Endodermal cell (in vitro differentiated cells): ENCODE results near the gene MEGF11. TPM values are rescaled to one million over a fixed set of nuclear protein-coding genes. Genes with fewer than 3 reads are reported as not detected.

Experiments used
- DNase-seq: peaks from one replicate; pipeline ENCODE4 v3.0.0-alpha.2; 2017
- H3K27ac ChIP-seq: 2 replicates; pipeline ENCODE4 v1.5.1; 2013; ENCODE audit warnings: mild to moderate bottlenecking, low read depth, low read length, moderate library complexity
- H3K27me3 ChIP-seq: 2 replicates; pipeline ENCODE4 v1.6.1; 2013; ENCODE audit warnings: mild to moderate bottlenecking, low read length, moderate library complexity; ENCODE audit not compliant: insufficient read depth, control insufficient read depth, poor library complexity, severe bottlenecking
- H3K36me3 ChIP-seq: 2 replicates; pipeline ENCODE4 v1.7.0; 2013; ENCODE audit warnings: mild to moderate bottlenecking, low read length, moderate library complexity; ENCODE audit not compliant: control insufficient read depth, insufficient read depth
- H3K4me1 ChIP-seq: one replicate; pipeline ENCODE4 v1.7.0; 2013; ENCODE audit warnings: low read length; ENCODE audit not compliant: control insufficient read depth, insufficient read depth
- H3K4me3 ChIP-seq: 2 replicates; pipeline ENCODE4 v1.5.1; 2013; ENCODE audit warnings: mild to moderate bottlenecking, low read length, moderate library complexity
- H3K9ac ChIP-seq: 2 replicates; pipeline ENCODE4 v1.6.1; 2013; ENCODE audit warnings: mild to moderate bottlenecking, low read length, moderate library complexity; ENCODE audit not compliant: poor library complexity, severe bottlenecking; ENCODE audit errors: extremely low read depth
- H3K9me3 ChIP-seq: 2 replicates; pipeline ENCODE4 v1.6.1; 2013; ENCODE audit warnings: mild to moderate bottlenecking, low read length, moderate library complexity; ENCODE audit not compliant: control insufficient read depth
- H3K27ac Mint-ChIP-seq: 2 replicates; pipeline ENCODE4 v1.8.0; 2020; ENCODE audit warnings: mixed read lengths
- H3K27me3 Mint-ChIP-seq: 2 replicates; pipeline ENCODE4 v1.8.0; 2021; ENCODE audit warnings: mild to moderate bottlenecking, mixed read lengths; ENCODE audit not compliant: insufficient read depth
- H3K36me3 Mint-ChIP-seq: 2 replicates; pipeline ENCODE4 v1.8.0; 2020; ENCODE audit warnings: low read depth, mixed read lengths
- H3K4me1 Mint-ChIP-seq: 2 replicates; pipeline ENCODE4 v1.8.0; 2020; ENCODE audit warnings: mixed read lengths
- H3K4me3 Mint-ChIP-seq: 2 replicates; pipeline ENCODE4 v1.8.0; 2020; ENCODE audit warnings: mild to moderate bottlenecking, moderate library complexity, mixed read lengths
- H3K9me3 Mint-ChIP-seq: 2 replicates; pipeline ENCODE4 v1.8.0; 2020; ENCODE audit warnings: mild to moderate bottlenecking, mixed read lengths
- WGBS, 2 experiments: methylation state at CpG; one replicate each; pipeline versions ENCODE4 v1.1.5 to v1.1.7; 2013; ENCODE audit warnings: missing lambda C conversion rate in 2 of 2, mixed read lengths in 1 of 2; ENCODE audit not compliant: insufficient coverage in 1 of 2, insufficient read length in 1 of 2; 5-methylcytosine and 5-hydroxymethylcytosine counted together
- total RNA-seq, 2 donors: library from RNA; stranded (reverse); fragmentation: NEBNext Ultra II Directional in 1 of 2; extraction: Animal tissue kit (Norgen Biotek cat#: 25700) in 1 of 2; gene quantifications; 2 replicates in 1 of 2; 3 replicates in 1 of 2; pipeline ENCODE4 v1.2.1, GENCODE V29; 2021
- TF ChIP-seq, protein P1 (sequence below): fragments of 200-600 bp; sonication (generic); conservative IDR thresholded peaks from 2 replicates; pipeline ENCODE4 v1.5.0; 2021; ENCODE audit warnings: antibody characterized with exemption, mild to moderate bottlenecking

The MEGF11 gene
- total RNA-seq, 2 donors from 2014 or later = 0.73 to 1.2 TPM

DNA sequence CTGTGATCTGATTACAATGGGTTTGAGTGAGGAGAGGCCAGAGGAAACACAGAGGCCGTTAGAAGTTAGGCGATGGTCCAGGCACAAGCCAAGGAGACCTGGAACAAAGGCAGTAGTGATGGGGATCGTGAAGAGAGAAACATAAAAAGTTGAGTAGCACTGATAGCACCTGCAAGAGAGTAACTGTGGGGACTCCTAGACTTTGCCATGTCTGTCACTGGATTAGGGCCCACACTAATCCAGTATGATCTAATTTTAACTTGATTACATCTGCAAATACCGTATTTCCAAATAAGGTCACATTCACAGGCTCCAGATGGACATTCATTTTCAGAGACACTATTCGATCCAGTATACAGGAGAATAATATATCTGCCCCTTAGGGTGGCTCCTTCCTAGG is 239.5 kb downstream of the MEGF11 start:
- H3K4me3 Mint-ChIP-seq = no peak overlapping the region
- Histone ChIP-seq H3K4me1 (peaks cover 5% of the 10 kb centered on the region), H3K4me3 (no peak overlapping the region), H3K27me3 (no peaks in the 10 kb centered on the region), H3K9me3 (no peaks in the 10 kb centered on the region), H3K36me3 (no peaks in the 10 kb centered on the region), H3K27ac (no peak overlapping the region), H3K9ac (no peak overlapping the region)
- TF ChIP-seq, protein P1, sequence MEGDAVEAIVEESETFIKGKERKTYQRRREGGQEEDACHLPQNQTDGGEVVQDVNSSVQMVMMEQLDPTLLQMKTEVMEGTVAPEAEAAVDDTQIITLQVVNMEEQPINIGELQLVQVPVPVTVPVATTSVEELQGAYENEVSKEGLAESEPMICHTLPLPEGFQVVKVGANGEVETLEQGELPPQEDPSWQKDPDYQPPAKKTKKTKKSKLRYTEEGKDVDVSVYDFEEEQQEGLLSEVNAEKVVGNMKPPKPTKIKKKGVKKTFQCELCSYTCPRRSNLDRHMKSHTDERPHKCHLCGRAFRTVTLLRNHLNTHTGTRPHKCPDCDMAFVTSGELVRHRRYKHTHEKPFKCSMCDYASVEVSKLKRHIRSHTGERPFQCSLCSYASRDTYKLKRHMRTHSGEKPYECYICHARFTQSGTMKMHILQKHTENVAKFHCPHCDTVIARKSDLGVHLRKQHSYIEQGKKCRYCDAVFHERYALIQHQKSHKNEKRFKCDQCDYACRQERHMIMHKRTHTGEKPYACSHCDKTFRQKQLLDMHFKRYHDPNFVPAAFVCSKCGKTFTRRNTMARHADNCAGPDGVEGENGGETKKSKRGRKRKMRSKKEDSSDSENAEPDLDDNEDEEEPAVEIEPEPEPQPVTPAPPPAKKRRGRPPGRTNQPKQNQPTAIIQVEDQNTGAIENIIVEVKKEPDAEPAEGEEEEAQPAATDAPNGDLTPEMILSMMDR = no peak
- DNase-seq = no peak
- WGBS, 2 experiments = 87 to 95% methylated on average over 5 of the region's 5 CpGs
- H3K27me3 Mint-ChIP-seq = no peaks in the 10 kb centered on the region
- no peaks in the 10 kb centered on the region for H3K9me3 Mint-ChIP-seq
- no peaks in the 10 kb centered on the region for H3K36me3 Mint-ChIP-seq
- H3K27ac Mint-ChIP-seq = no peak overlapping the region
- H3K4me1 Mint-ChIP-seq = peaks cover 4% of the 10 kb centered on the region

DNA sequence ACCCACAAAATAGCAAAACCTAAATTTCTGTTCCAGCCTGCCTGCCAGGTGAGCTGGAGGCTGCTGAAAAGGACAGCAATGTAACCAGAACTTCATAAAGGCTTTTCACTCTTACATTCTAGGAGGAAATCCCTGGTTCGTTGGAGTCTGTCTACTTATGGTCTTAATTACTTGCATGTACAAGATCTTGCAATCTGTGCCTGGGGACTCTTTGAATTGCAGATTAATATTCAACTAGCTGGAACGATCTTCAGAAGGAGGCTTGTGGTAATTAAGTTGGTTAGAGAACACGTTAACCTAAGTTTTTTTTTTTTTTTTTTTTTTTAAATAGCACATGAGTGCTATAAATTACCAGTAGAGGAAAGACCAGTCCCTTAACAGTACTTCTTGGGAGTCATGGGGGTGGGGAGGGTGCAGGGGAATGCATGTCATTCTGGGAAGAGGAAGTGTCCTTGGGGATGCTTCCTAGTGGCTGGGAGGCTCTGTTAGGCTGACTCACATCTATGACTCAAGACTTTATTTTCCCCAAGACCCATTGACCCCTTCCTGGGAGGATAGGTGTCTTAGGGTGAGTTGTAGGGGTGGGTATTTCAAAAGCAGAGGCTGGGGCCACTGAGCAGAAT is 244.5 kb downstream of the MEGF11 start:
- H3K4me1 ChIP-seq = peaks cover 5% of the 10 kb centered on the region
- H3K4me3 ChIP-seq = no peak overlapping the region
- 78 to 92% methylated on average over 2 to 3 of the region's 3 CpGs for WGBS, 2 experiments
- no peaks in the 10 kb centered on the region for H3K9me3 ChIP-seq
- Mint-ChIP-seq H3K9me3 (no peaks in the 10 kb centered on the region), H3K27ac (no peak overlapping the region), H3K4me3 (no peak overlapping the region), H3K36me3 (no peaks in the 10 kb centered on the region), H3K27me3 (peaks cover 5% of the 10 kb centered on the region), H3K4me1 (peaks cover 4% of the 10 kb centered on the region)
- H3K9ac ChIP-seq = no peak overlapping the region
- no peaks in the 10 kb centered on the region for H3K36me3 ChIP-seq
- H3K27ac ChIP-seq = no peak overlapping the region
- DNase-seq = no peak
- no peaks in the 10 kb centered on the region for H3K27me3 ChIP-seq
- TF ChIP-seq, protein P1 = no peak

DNA sequence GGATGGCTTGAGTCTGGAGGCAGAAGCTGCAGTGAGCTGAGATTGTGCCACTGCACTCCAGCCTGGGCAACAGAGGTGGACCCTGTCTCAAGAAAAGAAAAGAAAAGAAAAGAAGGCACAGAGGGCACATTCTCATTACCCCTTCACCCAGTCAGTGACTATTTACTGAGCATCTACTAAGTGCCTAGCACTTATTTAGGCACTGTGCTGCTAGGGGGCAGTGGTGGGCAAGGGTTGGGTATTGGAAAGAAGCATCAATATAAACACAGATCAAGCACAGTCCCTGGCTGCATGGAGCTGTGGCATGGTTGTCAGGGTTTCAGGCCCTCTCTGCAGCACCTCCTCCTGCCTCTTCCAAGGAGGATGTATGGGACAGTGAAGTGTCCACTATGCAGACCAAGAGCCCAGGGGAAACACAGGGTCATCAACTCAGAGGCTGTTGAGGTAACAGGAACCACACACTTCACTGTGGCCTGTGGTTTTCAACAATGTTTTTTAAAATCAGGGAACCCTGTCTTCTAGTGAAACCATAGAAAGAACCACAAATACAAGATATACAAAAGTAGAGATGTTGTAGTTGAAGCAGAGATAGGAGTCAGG is 245.8 kb downstream of the MEGF11 start:
- TF ChIP-seq, protein P1 = peak; percentile 48
- no peak overlapping the region for H3K4me3 ChIP-seq
- no peaks in the 10 kb centered on the region for H3K9me3 ChIP-seq
- no peaks in the 10 kb centered on the region for H3K4me1 ChIP-seq
- Mint-ChIP-seq H3K27me3 (peaks cover 5% of the 10 kb centered on the region), H3K27ac (no peak overlapping the region), H3K9me3 (no peaks in the 10 kb centered on the region), H3K4me1 (no peaks in the 10 kb centered on the region), H3K36me3 (no peaks in the 10 kb centered on the region), H3K4me3 (no peak overlapping the region)
- no peaks in the 10 kb centered on the region for H3K27me3 ChIP-seq
- no peaks in the 10 kb centered on the region for H3K36me3 ChIP-seq
- no peak overlapping the region for H3K27ac ChIP-seq
- no peak overlapping the region for H3K9ac ChIP-seq
- no peak for DNase-seq
